Measurements from ENCODE around the gene ZBED3.
A peak's percentile ranks its signal among the peaks of the same experiment; 100 is the strongest.
"Not testable (repeated sequence)": the region's sequence is repeated elsewhere in the genome, so short reads cannot be mapped to it uniquely, and the experiment has no call there.

The ZBED3 gene

DNA sequence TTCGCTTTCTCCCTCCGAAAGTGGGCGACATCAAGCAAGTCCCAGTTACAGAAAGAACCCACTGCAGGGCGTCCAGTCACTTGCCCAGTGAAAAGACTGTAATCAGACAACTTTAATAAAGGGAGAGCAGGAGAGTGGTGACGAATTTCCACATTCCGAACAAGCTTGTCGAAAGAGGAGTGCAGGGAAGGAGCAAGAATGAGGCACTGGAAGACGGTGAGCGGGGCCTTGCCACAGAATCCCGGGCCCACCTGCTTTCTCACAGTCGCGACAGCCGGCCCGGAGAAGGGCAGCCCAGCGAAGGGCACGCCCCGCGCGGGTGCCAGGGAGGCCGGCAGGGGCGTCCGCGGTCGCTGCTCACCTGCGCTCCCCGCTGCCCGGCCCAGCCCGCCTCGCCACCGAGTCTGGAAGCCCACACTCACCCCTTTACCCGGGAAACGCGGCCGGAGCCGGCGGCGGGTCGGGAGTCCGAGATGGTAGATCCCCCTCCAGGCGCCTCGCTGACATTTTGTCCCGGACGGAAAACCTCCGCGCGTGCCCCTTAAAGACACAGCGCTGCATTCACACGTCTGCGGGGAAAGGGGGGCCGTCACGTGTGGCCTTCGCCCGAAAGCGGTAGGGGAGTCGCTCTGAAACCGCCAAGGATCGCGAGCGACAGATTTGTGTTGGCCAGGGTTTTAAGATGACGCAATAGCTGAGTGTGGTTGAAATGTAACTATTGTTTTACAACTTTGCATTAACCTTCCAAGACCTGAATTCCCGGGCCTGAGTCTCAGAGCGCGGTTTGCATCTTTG is at the start of gene ZBED3:
TSS of gene ZBED3 (minus strand) at position 597 of the 795 bp plus-strand sequence. CDS start 9,407 bp downstream, outside the sequence.
- DNase-seq, result peak; percentile 26

DNA sequence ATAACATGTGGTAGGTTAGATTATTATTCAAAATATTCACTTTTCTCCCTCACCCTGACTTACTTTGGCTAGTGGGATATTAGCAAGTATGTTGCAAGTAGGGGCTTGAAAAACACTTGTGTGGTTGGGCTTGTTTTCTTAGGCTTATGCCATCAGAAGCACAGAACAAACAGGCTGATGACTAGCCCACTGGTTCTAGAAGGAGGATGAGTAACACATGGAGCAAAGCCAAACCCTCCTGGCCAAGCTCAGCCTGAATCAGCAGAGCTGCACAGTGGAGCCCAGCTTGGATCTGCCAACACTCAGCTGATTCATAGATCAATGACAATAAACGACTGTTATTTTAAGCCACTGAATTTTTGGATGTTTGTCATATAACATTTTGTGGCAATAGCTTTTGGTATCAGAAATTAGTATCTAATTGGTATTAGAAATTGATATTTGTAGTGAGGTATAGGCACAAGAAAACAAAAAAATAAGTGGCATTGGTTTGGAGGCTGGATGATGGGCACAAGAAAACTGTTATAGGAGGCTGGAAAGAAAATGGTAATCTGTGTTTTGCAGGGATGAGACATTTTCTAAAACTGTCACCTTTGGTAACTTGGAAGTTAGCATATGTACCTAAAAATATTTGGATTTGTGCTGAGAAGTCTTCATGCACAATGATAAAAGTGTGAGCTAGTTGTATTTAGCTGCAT is 46.1 kb upstream of the ZBED3 start:
- no peak for DNase-seq

GRCh38 chr5:77131361-77131760 is 44.3 kb upstream of the ZBED3 start:
- no peak for DNase-seq

DNA sequence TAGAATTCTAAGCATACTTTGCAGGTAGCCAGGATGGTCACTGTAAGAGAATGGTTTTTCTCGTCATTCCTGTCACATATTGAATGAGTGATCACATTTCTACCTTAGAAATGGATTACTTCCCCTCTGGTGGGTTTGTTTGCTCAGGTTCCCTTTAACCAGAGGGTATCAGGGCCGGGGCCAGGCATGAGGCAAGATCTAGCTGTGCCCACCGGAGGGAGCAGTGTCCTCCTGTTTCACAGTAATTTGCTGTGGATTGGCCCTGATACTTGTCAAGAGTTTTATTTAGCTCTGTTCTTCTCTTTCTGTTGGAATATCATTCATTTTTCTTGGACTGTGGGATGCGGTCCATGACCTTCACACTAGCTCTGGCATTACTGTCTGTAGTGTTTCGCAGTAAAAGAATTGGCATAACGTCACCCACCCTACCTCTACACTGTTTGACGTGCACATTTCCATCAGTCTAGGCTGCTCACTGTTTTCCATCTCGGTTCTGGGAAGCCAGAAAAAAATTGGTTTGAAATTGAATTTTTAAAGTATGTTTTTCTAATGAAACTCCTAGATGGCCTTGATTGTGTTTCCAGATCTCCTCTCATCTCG is 42.4 kb upstream of the ZBED3 start:
- no peak for DNase-seq

DNA sequence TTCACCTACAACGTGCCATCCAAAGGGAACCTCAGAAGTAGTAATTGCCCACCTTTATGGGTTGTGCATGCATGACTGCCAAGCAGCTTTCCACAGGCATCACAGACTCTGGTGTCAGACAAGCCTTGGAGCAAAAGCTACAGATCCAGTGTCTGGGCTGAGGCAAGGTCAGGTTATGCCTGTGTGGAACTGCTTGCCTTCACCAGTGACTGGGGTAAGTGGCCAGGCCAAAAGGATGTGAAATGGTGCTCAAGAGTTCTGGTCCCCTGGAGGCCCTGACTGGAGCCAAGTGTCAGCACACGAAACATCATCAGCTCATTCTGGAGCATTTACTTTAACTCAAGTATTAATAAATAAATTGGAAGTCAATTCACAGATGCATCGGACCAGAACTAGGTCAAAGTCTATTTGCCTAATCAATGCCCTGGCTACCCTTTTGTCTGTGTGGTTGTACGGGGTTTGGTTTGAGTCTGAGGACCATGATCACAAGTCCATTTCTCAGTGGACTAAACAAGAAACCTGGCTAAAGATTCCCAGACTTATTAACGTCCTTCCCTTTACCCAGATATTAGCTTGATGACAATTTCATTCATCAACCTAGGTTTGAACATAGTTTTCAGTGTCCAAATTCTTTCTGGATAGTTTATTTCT is 41.5 kb upstream of the ZBED3 start:
- DNase-seq, result no peak

DNA sequence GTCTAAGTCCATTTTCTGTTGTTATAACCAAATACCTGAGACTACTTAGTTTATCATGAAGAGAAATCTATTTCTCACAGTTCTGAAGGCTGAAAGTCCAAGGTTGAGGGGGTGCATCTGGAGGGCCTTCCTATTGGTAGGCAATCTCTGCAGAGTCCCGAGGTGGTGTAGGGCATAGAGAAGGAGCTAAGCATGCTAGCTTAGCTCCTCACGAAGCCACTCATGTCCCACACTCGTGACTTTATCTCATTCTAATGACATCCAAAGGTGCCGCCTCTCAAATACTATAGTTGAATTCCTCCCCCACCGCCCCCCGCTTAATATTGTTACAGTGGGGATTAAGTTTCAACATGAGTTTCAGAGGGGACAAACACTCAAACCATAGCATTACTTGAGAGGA is 36.0 kb upstream of the ZBED3 start:
- DNase-seq, result no peak

- no peak for DNase-seq
These were observed 33.6 kb upstream of the ZBED3 start for GRCh38 chr5:77120706-77121105.

DNA sequence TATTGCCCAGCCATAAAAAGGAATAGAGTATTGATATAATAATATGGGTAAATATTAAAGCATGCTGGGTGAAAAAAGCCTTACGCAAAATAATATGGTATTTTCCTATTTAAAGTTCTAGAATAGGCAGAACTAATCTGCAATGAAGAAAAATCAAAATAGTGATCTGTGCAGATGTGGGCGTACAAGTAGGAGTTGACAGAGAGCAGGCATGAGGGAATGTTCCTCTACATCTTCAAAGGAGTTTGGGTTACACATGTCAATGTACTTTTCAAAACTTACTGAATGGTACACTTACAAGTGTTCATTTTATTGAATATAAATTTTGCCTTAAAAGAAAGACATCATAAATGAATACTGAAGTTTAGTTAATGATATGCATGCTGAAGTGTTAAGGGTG is 33.0 kb upstream of the ZBED3 start:
- no peak for DNase-seq

DNA sequence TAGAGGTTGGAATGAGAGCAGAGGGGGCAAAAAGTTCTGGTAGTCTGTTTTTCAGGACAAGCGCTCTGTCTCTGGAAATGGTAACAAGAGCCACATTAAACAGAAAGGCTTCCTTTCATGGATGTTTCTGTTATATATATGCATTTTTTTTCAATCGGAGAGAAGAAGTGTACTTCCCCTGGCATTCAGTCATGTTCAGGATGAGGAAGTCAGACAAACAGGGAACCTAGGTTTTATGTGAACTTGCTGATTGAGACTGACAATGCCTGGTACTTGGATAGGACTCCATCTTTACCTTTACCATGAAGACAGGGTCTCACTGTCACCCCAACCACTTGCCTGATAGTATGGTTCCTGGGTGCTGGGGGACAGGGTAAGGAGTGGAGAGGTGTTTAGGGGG is 30.1 kb upstream of the ZBED3 start:
- no peak for DNase-seq

- not testable (repeated sequence) for DNase-seq
These were observed 19.9 kb upstream of the ZBED3 start for GRCh38 chr5:77107035-77107434.

GRCh38 chr5:77104813-77105212 is 17.7 kb upstream of the ZBED3 start:
- DNase-seq, result no peak

- DNase-seq, result no peak
These were observed 16.4 kb upstream of the ZBED3 start for GRCh38 chr5:77103457-77103856.

GRCh38 chr5:77102549-77102948 is 15.5 kb upstream of the ZBED3 start:
- no peak for DNase-seq

GRCh38 chr5:77101298-77101697 is 14.2 kb upstream of the ZBED3 start:
- DNase-seq, result no peak

- no peak for DNase-seq
These were observed 8.1 kb upstream of the ZBED3 start for GRCh38 chr5:77095189-77095588.

DNA sequence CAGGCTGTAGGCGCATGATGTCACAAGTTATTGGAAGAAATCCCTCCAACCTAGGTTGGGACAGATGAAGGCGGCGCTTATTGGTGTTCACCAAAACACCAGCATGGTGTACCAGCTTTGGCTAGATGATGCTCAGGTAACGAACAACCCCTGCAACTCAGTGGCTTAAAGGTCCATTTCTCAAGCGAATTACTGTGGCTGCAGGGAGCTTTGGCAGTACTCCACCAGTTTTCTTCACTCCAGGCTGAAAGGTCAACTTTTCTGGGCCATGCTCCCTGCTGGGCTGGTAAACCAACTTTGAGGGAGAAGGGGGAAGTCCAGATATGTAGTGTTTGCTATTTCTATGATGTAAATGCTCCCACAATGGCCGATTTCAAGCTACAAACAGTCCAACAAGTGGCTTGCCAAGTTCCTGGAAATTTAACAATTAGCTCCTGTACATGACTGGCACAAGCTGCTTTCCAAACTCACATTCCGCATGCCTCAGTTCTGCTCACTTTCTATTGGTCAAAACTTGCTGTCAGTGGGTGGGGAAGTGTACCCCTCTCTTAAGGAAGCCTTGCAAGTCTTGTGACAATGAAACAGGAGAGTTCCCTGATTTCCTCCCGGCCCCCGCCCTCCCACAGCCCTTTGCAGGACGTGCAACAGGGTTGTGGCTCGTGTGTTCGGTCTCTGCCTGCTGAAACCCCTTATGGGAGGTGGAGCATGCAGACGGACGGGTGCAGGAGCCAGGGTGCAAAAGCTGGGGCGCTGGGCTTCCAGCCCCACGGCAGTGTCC is 588 bp upstream of the ZBED3 start:
- no peak for DNase-seq

DNA sequence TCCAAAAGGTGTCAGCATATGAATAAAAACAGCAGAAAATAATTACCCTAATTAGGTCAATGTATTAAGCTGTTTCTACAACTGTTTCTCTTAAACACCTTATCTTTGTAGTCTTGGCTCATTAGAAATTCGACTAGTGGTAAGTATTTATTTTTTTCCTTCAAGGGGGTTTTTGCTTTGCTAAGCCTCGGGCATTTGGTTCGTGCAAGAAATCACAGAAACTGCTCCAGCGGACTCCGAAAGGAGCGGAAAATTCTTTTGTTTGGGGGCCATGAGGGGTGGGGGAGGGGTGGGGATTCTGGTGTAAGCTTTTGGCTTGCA is 757 bp downstream of the ZBED3 start:
- no peak for DNase-seq

- DNase-seq, result no peak
These were observed 4.0 kb downstream of the ZBED3 start for GRCh38 chr5:77083088-77083487.

GRCh38 chr5:77082280-77082679 is 4.8 kb downstream of the ZBED3 start:
- DNase-seq, result no peak

- no peak for DNase-seq
These were observed 6.2 kb downstream of the ZBED3 start for GRCh38 chr5:77080905-77081304.

DNA sequence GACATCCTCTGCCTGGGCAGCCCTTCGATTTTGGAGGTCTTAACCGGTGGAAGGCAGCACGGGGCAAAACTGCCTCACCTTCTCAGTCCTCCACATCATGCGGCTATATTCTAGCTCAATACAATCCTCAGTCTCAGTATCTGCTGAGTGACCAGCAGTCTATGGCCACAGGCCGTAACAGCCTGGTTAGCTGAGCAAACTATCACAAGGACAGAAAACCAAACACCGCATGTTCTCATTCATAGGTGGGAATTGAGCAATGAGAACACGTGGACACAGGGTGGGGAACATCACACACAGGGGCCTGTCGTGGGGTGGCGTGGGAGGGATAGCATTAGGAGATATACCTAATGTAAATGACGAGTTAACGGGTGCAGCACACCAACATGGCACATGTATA is 6.6 kb downstream of the ZBED3 start:
- not testable (repeated sequence) for DNase-seq

- DNase-seq, result no peak
These were observed 9.3 kb downstream of the ZBED3 start for GRCh38 chr5:77077829-77078176.

All from activated CD4-positive, alpha-beta T cell treated with anti-CD3 and anti-CD28 coated beads for 1 hour (primary cell).